GM12873 (cell line): ENCODE results near the gene TM4SF5.
A peak's percentile ranks its signal among the peaks of the same experiment; 100 is the strongest.

ENCODE experiments used
- CTCF ChIP-seq: IDR thresholded peaks from 2 replicates; pipeline ENCODE4 v1.5.1; 2012; ENCODE audit warnings: low read depth, mild to moderate bottlenecking, moderate library complexity, low read length, control low read depth; ENCODE audit not compliant: insufficient read depth; ENCODE audit errors: missing control alignments

Gene TM4SF5

GRCh38 chr17:4810696-4811290 is 39.1 kb downstream of the TM4SF5 start:
- TF ChIP-seq CTCF = no peak

GRCh38 chr17:4811471-4811870 is 39.8 kb downstream of the TM4SF5 start:
- TF ChIP-seq CTCF = no peak

- no peak for TF ChIP-seq CTCF
Observed at GRCh38 chr17:4812690-4813089, 41.0 kb downstream of the TM4SF5 start.

- peak; percentile 30 for TF ChIP-seq CTCF
Observed at GRCh38 chr17:4815043-4815675, 43.5 kb downstream of the TM4SF5 start.

- no peak for TF ChIP-seq CTCF
Observed at GRCh38 chr17:4816826-4817225, 45.1 kb downstream of the TM4SF5 start.

- no peak for TF ChIP-seq CTCF
Observed at GRCh38 chr17:4818276-4818675, 46.6 kb downstream of the TM4SF5 start.

- no peak for TF ChIP-seq CTCF
Observed at GRCh38 chr17:4822835-4823234, 51.1 kb downstream of the TM4SF5 start.
